ENCODE data around the gene SLC28A1.

DNA sequence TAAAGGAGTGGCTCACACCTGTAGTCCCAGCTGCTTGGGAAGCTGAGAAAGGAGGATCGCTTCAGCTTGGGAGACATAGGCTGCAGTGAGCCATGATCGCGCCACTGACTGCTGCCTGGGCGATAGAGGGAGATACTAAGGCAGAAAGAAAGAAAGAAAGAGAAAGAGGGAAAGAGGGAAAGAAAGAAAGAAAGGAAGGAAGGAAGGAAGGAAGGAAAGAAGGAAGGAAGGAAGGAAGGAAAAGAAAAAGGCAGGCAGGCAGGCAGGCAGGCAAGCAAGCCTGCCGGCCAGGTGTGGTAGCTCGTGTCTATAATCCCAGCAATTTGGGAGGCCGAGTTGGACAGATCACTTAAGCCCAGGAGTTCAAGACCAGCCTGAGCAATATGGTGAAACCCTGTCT lies 15.3 kb downstream of the SLC28A1 start:
- TF ChIP-seq, protein P1, sequence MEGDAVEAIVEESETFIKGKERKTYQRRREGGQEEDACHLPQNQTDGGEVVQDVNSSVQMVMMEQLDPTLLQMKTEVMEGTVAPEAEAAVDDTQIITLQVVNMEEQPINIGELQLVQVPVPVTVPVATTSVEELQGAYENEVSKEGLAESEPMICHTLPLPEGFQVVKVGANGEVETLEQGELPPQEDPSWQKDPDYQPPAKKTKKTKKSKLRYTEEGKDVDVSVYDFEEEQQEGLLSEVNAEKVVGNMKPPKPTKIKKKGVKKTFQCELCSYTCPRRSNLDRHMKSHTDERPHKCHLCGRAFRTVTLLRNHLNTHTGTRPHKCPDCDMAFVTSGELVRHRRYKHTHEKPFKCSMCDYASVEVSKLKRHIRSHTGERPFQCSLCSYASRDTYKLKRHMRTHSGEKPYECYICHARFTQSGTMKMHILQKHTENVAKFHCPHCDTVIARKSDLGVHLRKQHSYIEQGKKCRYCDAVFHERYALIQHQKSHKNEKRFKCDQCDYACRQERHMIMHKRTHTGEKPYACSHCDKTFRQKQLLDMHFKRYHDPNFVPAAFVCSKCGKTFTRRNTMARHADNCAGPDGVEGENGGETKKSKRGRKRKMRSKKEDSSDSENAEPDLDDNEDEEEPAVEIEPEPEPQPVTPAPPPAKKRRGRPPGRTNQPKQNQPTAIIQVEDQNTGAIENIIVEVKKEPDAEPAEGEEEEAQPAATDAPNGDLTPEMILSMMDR (IDR thresholded peaks at IDR 0.05): no peak
- TF ChIP-seq POLR2A (IDR thresholded peaks at IDR 0.05): no peak

All from ovary (tissue), 3 donors.